BLaER1 treated with 17β-estradiol and CSF1 and Interleukin-3, amounts not matched to agents 10 nM and 100 nM (cell line): ENCODE measurements around the gene RAPGEF5.
"Not testable (repeated sequence)": the region's sequence is repeated elsewhere in the genome, so short reads cannot be mapped to it uniquely, and the experiment has no call there.

Experiments
- H3K27ac ChIP-seq, 11 experiments: shearing (Covaris generic); formaldehyde crosslinking; 2 replicates each; pipeline ENCODE4 v1.8.1; 2022
- H3K27me3 ChIP-seq, 11 experiments: shearing (Covaris generic); formaldehyde crosslinking; 2 replicates each; pipeline ENCODE4 v1.8.1; 2022
- H3K36me3 ChIP-seq, 11 experiments: shearing (Covaris generic); formaldehyde crosslinking; 2 replicates each; pipeline ENCODE4 v1.8.1; 2022
- H3K4me1 ChIP-seq, 10 experiments: shearing (Covaris generic); formaldehyde crosslinking; 2 replicates each; pipeline ENCODE4 v1.8.1; 2022
- H3K4me2 ChIP-seq, 11 experiments: shearing (Covaris generic); formaldehyde crosslinking; 2 replicates each; pipeline ENCODE4 v1.8.1; 2022
- H3K4me3 ChIP-seq, 10 experiments: shearing (Covaris generic); formaldehyde crosslinking; 2 replicates each; pipeline ENCODE4 v1.8.1; 2022
- H3K9ac ChIP-seq, 11 experiments: shearing (Covaris generic); formaldehyde crosslinking; 2 replicates each; pipeline ENCODE4 v1.8.1; 2022
- H3K9me3 ChIP-seq, 11 experiments: shearing (Covaris generic); formaldehyde crosslinking; replicated peaks in 1 of 11; 2 replicates each; pipeline ENCODE4 v1.8.1; 2022
- H4K20me1 ChIP-seq, 11 experiments: shearing (Covaris generic); formaldehyde crosslinking; 2 replicates each; pipeline ENCODE4 v1.8.1; 2022
- Cebpa-rat ChIP-seq, 11 experiments: shearing (Covaris generic); IDR thresholded peaks; 2 replicates each; pipeline ENCODE4 v1.8.1; 2022

Gene RAPGEF5

GRCh38 chr7:22090107-22090506 is 266.8 kb downstream of the RAPGEF5 start:
- Histone ChIP-seq H3K27ac (no peak overlapping the region), H3K9ac (no peak overlapping the region), H3K4me1 (peaks cover 26 to 48% (median 39%) of the 10 kb centered on the region in 10 experiments), H3K4me2 (no peak overlapping the region), H3K27me3 (no peaks in the 10 kb centered on the region), H3K9me3 (peaks cover 10 to 37% (median 27%) of the 10 kb centered on the region in 11 experiments; a peak in 21 of 22 replicates), H3K4me3 (no peak overlapping the region; a peak in 1 of 20 replicates), H3K36me3 (no peaks in the 10 kb centered on the region), H4K20me1 (no peaks in the 10 kb centered on the region)
- no peak for TF ChIP-seq Cebpa-rat (IDR thresholded peaks at IDR 0.05)

- H3K4me2 ChIP-seq, result peak overlapping the region; percentile 6 to 59 (median 36); a peak in 21 of 22 replicates
- H3K27me3 ChIP-seq, result no peaks in the 10 kb centered on the region
- no peaks in the 10 kb centered on the region for H4K20me1 ChIP-seq
- TF ChIP-seq Cebpa-rat (IDR thresholded peaks at IDR 0.05), result no peak
- H3K9ac ChIP-seq, result no peak overlapping the region
- no peak overlapping the region for H3K27ac ChIP-seq
- no peak overlapping the region for H3K4me3 ChIP-seq
- peaks cover 14 to 39% (median 30%) of the 10 kb centered on the region in 10 experiments for H3K4me1 ChIP-seq
- peaks cover 10 to 38% (median 28%) of the 10 kb centered on the region in 11 experiments; a peak in 21 of 22 replicates for H3K9me3 ChIP-seq
- H3K36me3 ChIP-seq, result no peaks in the 10 kb centered on the region
Measured at GRCh38 chr7:22088827-22089226, 268.1 kb downstream of the RAPGEF5 start.

- Histone ChIP-seq H3K4me3 (no peak overlapping the region), H3K9me3 (peaks cover 10 to 38% (median 28%) of the 10 kb centered on the region in 11 experiments; a peak in 21 of 22 replicates), H4K20me1 (no peaks in the 10 kb centered on the region), H3K4me2 (peak overlapping the region in 2 of 11 experiments; percentile 34 to 36; a peak in 1 of 22 replicates), H3K27ac (no peak overlapping the region), H3K9ac (no peak overlapping the region), H3K27me3 (no peaks in the 10 kb centered on the region), H3K36me3 (no peaks in the 10 kb centered on the region), H3K4me1 (peaks cover 11 to 33% (median 24%) of the 10 kb centered on the region in 10 experiments)
- TF ChIP-seq Cebpa-rat (IDR thresholded peaks at IDR 0.05), result no peak
Measured at GRCh38 chr7:22087861-22088260, 269.1 kb downstream of the RAPGEF5 start.

- no peaks in the 10 kb centered on the region for H3K27me3 ChIP-seq
- H3K27ac ChIP-seq, result peak overlapping the region; percentile 59 to 83 (median 75); a peak in 21 of 22 replicates
- H3K36me3 ChIP-seq, result no peaks in the 10 kb centered on the region
- H4K20me1 ChIP-seq, result no peaks in the 10 kb centered on the region
- peak overlapping the region; percentile 83 to 96 (median 92) for H3K4me2 ChIP-seq
- peaks cover 5 to 29% (median 21%) of the 10 kb centered on the region in 11 experiments for H3K9me3 ChIP-seq
- H3K4me3 ChIP-seq, result peak overlapping the region; percentile 57 to 74 (median 66)
- no peak for TF ChIP-seq Cebpa-rat (IDR thresholded peaks at IDR 0.05)
- peaks cover 10 to 26% (median 22%) of the 10 kb centered on the region in 10 experiments for H3K4me1 ChIP-seq
- peak overlapping the region; percentile 70 to 82 (median 80) for H3K9ac ChIP-seq
Measured at GRCh38 chr7:22083704-22084240, 273.2 kb downstream of the RAPGEF5 start.

- Histone ChIP-seq H3K27me3 (no peaks in the 10 kb centered on the region), H3K9ac (peak overlapping the region; percentile 70 to 82 (median 80)), H3K4me1 (peaks cover 4 to 23% (median 15%) of the 10 kb centered on the region in 10 experiments; a peak in 17 of 20 replicates), H3K36me3 (no peaks in the 10 kb centered on the region), H3K4me2 (peak overlapping the region; percentile 83 to 96 (median 92)), H3K9me3 (peaks cover 5 to 30% (median 21%) of the 10 kb centered on the region in 11 experiments), H3K27ac (peak overlapping the region; percentile 59 to 83 (median 75); a peak in 21 of 22 replicates), H3K4me3 (peak overlapping the region; percentile 57 to 74 (median 66)), H4K20me1 (no peaks in the 10 kb centered on the region)
- TF ChIP-seq Cebpa-rat (IDR thresholded peaks at IDR 0.05), result no peak
Measured at GRCh38 chr7:22082886-22083703, 273.9 kb downstream of the RAPGEF5 start.

- H3K4me3 ChIP-seq, result peak overlapping the region; percentile 57 to 74 (median 66)
- H3K9ac ChIP-seq, result peak overlapping the region; percentile 70 to 82 (median 80); a peak in 21 of 22 replicates
- H3K36me3 ChIP-seq, result no peaks in the 10 kb centered on the region
- no peaks in the 10 kb centered on the region for H3K27me3 ChIP-seq
- no peaks in the 10 kb centered on the region for H4K20me1 ChIP-seq
- H3K27ac ChIP-seq, result peak overlapping the region; percentile 39 to 83 (median 75); a peak in 21 of 22 replicates
- peaks cover 3 to 25% (median 15%) of the 10 kb centered on the region in 10 experiments; a peak in 16 of 20 replicates for H3K4me1 ChIP-seq
- TF ChIP-seq Cebpa-rat (IDR thresholded peaks at IDR 0.05), result no peak
- H3K4me2 ChIP-seq, result peak overlapping the region; percentile 83 to 96 (median 92)
- H3K9me3 ChIP-seq, result peaks cover 5 to 30% (median 21%) of the 10 kb centered on the region in 11 experiments
Measured at GRCh38 chr7:22082553-22082885, 274.4 kb downstream of the RAPGEF5 start.

GRCh38 chr7:22080219-22080618 is 276.7 kb downstream of the RAPGEF5 start:
- H3K27ac ChIP-seq, H3K4me3 ChIP-seq, H3K36me3 ChIP-seq, H3K9ac ChIP-seq, H4K20me1 ChIP-seq, H3K4me2 ChIP-seq, H3K27me3 ChIP-seq: not testable (repeated sequence)
- peaks cover 5 to 22% (median 14%) of the 10 kb centered on the region in 11 experiments for H3K9me3 ChIP-seq
- peaks cover 3 to 31% (median 22%) of the 10 kb centered on the region in 10 experiments; a peak in 17 of 20 replicates for H3K4me1 ChIP-seq

- not testable (repeated sequence) for H3K9ac ChIP-seq, H3K4me2 ChIP-seq, H3K36me3 ChIP-seq, H3K27ac ChIP-seq, H4K20me1 ChIP-seq, H3K4me3 ChIP-seq, H3K27me3 ChIP-seq
- peaks cover 3 to 37% (median 27%) of the 10 kb centered on the region in 10 experiments; a peak in 17 of 20 replicates for H3K4me1 ChIP-seq
- peaks cover 5 to 18% (median 12%) of the 10 kb centered on the region in 11 experiments for H3K9me3 ChIP-seq
Measured at GRCh38 chr7:22078872-22079271, 278.1 kb downstream of the RAPGEF5 start.

- no peak for TF ChIP-seq Cebpa-rat (IDR thresholded peaks at IDR 0.05)
- Histone ChIP-seq H3K4me2 (peak overlapping the region in 8 of 11 experiments; percentile 11 to 45 (median 34); a peak in 10 of 22 replicates), H4K20me1 (no peaks in the 10 kb centered on the region), H3K4me1 (peaks cover 0 to 22% (median 16%) of the 10 kb centered on the region in 10 experiments; a peak in 15 of 20 replicates), H3K9ac (no peak overlapping the region), H3K27ac (no peak overlapping the region), H3K36me3 (no peaks in the 10 kb centered on the region), H3K4me3 (no peak overlapping the region), H3K9me3 (peaks cover 5 to 17% (median 12%) of the 10 kb centered on the region in 11 experiments), H3K27me3 (no peaks in the 10 kb centered on the region)
Measured at GRCh38 chr7:22075561-22075960, 281.4 kb downstream of the RAPGEF5 start.
